Hepatocyte (in vitro differentiated cells): Measurements from ENCODE around the gene PRDM11. TPM values are rescaled to one million over a fixed set of nuclear protein-coding genes. Genes with fewer than 3 reads are reported as not detected.

Source experiments
- DNase-seq: peaks from one replicate; pipeline ENCODE4 v3.0.0-alpha.2; 2016; ENCODE audit warnings: low spot score
- H2AFZ ChIP-seq: fragments of 200-600 bp; sonication (generic); 2 replicates; pipeline ENCODE4 v1.6.0; 2016; ENCODE audit warnings: antibody characterized with exemption, mild to moderate bottlenecking
- H3K27ac ChIP-seq: fragments of 200-600 bp; sonication (generic); 2 replicates; pipeline ENCODE4 v1.5.1; 2016; ENCODE audit warnings: mild to moderate bottlenecking
- H3K27me3 ChIP-seq: fragments of 200-600 bp; sonication (generic); 2 replicates; pipeline ENCODE4 v1.6.1; 2016
- H3K36me3 ChIP-seq: fragments of 200-600 bp; sonication (generic); replicated peaks from 2 replicates; pipeline ENCODE4 v1.5.1; 2016; ENCODE audit warnings: low read depth; ENCODE audit not compliant: insufficient read depth
- H3K4me1 ChIP-seq: fragments of 200-600 bp; sonication (generic); 2 replicates; pipeline ENCODE4 v1.5.1; 2016; ENCODE audit warnings: mild to moderate bottlenecking, moderate library complexity; ENCODE audit not compliant: insufficient read depth
- H3K4me2 ChIP-seq: fragments of 200-600 bp; sonication (generic); 2 replicates; pipeline ENCODE4 v1.6.0; 2016
- H3K4me3 ChIP-seq: fragments of 200-600 bp; sonication (generic); 2 replicates; pipeline ENCODE4 v1.5.1; 2016; ENCODE audit warnings: mild to moderate bottlenecking
- H3K79me2 ChIP-seq: fragments of 200-600 bp; sonication (generic); 2 replicates; pipeline ENCODE4 v1.6.0; 2017; ENCODE audit warnings: mild to moderate bottlenecking
- H3K9me2 ChIP-seq: fragments of 200-600 bp; sonication (generic); replicated peaks from 2 replicates; pipeline ENCODE4 v1.6.0; 2017; ENCODE audit warnings: mild to moderate bottlenecking; ENCODE audit not compliant: insufficient read depth
- H3K9me3 ChIP-seq: fragments of 200-600 bp; sonication (generic); 2 replicates; pipeline ENCODE4 v1.5.1; 2016; ENCODE audit warnings: low read depth, mild to moderate bottlenecking
- H4K20me1 ChIP-seq: fragments of 200-600 bp; sonication (generic); 2 replicates; pipeline ENCODE4 v1.6.0; 2016; ENCODE audit warnings: mild to moderate bottlenecking; ENCODE audit not compliant: insufficient read depth, poor library complexity, severe bottlenecking
- CTCF ChIP-seq: fragments of 200-600 bp; sonication (generic); IDR thresholded peaks from 2 replicates; pipeline ENCODE4 v1.5.1; 2016; ENCODE audit warnings: antibody characterized with exemption, mild to moderate bottlenecking; ENCODE audit not compliant: poor library complexity
- EZH2 ChIP-seq: fragments of 200-600 bp; sonication (generic); IDR thresholded peaks from 2 replicates; pipeline ENCODE4 v1.6.1; 2016; ENCODE audit warnings: antibody characterized with exemption, mild to moderate bottlenecking, borderline replicate concordance
- EZH2phosphoT487 ChIP-seq: fragments of 200-600 bp; sonication (generic); IDR thresholded peaks from one replicate; pipeline ENCODE4 v1.6.1; 2018; ENCODE audit warnings: antibody characterized with exemption, mild to moderate bottlenecking, low read depth, moderate library complexity; ENCODE audit not compliant: unreplicated experiment, severe bottlenecking
- WGBS: methylation state at CpG from one replicate; pipeline ENCODE4 v1.1.6; 2016; ENCODE audit warnings: low lambda C conversion rate; ENCODE audit errors: missing lambda C conversion rate; 5-methylcytosine and 5-hydroxymethylcytosine counted together
- polyA plus RNA-seq: library from polyadenylated mRNA; unstranded; fragments of >200 nt; fragmentation: Nextera tagmentation; extraction: Ambion mirVana; gene quantifications from 2 replicates; pipeline ENCODE4 v1.2.1, GENCODE V29; 2016
- total RNA-seq: library from RNA; depleted of rRNA; stranded (reverse); fragments of >200 nt; gene quantifications from 2 replicates; pipeline ENCODE4 v1.2.3, GENCODE V29; 2014

The PRDM11 gene
- total and polyA plus RNA-seq, 2 experiments from 2014 or later, result 11.2 to 15.0 TPM

GRCh38 chr11:45264839-45265515, 118.5 kb downstream of the PRDM11 start:
- WGBS, result 66% methylated on average over 11 of the region's 11 CpGs
- H3K27me3 ChIP-seq, result no peaks in the 10 kb centered on the region
- no peaks in the 10 kb centered on the region for H3K9me2 ChIP-seq
- H3K4me1 ChIP-seq, result peaks cover 29% of the 10 kb centered on the region
- no peak overlapping the region for H3K4me3 ChIP-seq
- H2AFZ ChIP-seq, result no peak overlapping the region
- H4K20me1 ChIP-seq, result no peaks in the 10 kb centered on the region
- TF ChIP-seq EZH2phosphoT487, result no peak
- TF ChIP-seq EZH2, result no peak
- no peak for TF ChIP-seq CTCF
- H3K79me2 ChIP-seq, result no peaks in the 10 kb centered on the region
- no peak overlapping the region for H3K4me2 ChIP-seq
- DNase-seq, result peak; percentile 57
- no peaks in the 10 kb centered on the region for H3K9me3 ChIP-seq
- H3K36me3 ChIP-seq, result no peaks in the 10 kb centered on the region
- peak overlapping the region; percentile 44 for H3K27ac ChIP-seq

GRCh38 chr11:45265969-45266675, 119.7 kb downstream of the PRDM11 start:
- peak overlapping the region; percentile 44 for H3K27ac ChIP-seq
- TF ChIP-seq CTCF, result no peak
- no peak for TF ChIP-seq EZH2phosphoT487
- TF ChIP-seq EZH2, result no peak
- H4K20me1 ChIP-seq, result no peaks in the 10 kb centered on the region
- H3K27me3 ChIP-seq, result no peaks in the 10 kb centered on the region
- no peak overlapping the region for H2AFZ ChIP-seq
- H3K4me3 ChIP-seq, result no peak overlapping the region
- 84% methylated on average over 2 of the region's 2 CpGs for WGBS
- H3K9me2 ChIP-seq, result no peaks in the 10 kb centered on the region
- no peaks in the 10 kb centered on the region for H3K79me2 ChIP-seq
- H3K9me3 ChIP-seq, result no peaks in the 10 kb centered on the region
- no peaks in the 10 kb centered on the region for H3K36me3 ChIP-seq
- no peak for DNase-seq
- peaks cover 29% of the 10 kb centered on the region for H3K4me1 ChIP-seq
- H3K4me2 ChIP-seq, result peak overlapping the region; percentile 59

GRCh38 chr11:45266676-45267020, 120.2 kb downstream of the PRDM11 start:
- Histone ChIP-seq H3K27me3 (no peaks in the 10 kb centered on the region), H3K27ac (peak overlapping the region; percentile 44), H2AFZ (no peak overlapping the region), H3K4me1 (peaks cover 29% of the 10 kb centered on the region), H3K9me3 (no peaks in the 10 kb centered on the region), H3K79me2 (no peaks in the 10 kb centered on the region), H3K4me2 (peak overlapping the region; percentile 59), H4K20me1 (no peaks in the 10 kb centered on the region), H3K36me3 (no peaks in the 10 kb centered on the region), H3K4me3 (no peak overlapping the region), H3K9me2 (no peaks in the 10 kb centered on the region)
- DNase-seq, result peak; percentile 45
- 63% methylated on average over 1 of the region's 1 CpG for WGBS
- TF ChIP-seq CTCF (no peak), EZH2 (no peak), EZH2phosphoT487 (no peak)
